Measurements from ENCODE around the gene ZNF423.

- TF ChIP-seq CTCF (IDR thresholded peaks at IDR 0.05) (no peak), POLR2A (IDR thresholded peaks at IDR 0.05) (no peak)
Observed at GRCh38 chr16:49672753-49673152, 183.2 kb downstream of the ZNF423 start.

Measured in lower leg skin (tissue), 3 donors.